ENCODE measurements around the gene GAL3ST1. TPM values are rescaled to one million over a fixed set of nuclear protein-coding genes. Genes with fewer than 3 reads are reported as not detected.

GAL3ST1 gene
- total and polyA plus RNA-seq, 8 donors, result 2.2 to 8.5 (median 4.2) TPM

DNA sequence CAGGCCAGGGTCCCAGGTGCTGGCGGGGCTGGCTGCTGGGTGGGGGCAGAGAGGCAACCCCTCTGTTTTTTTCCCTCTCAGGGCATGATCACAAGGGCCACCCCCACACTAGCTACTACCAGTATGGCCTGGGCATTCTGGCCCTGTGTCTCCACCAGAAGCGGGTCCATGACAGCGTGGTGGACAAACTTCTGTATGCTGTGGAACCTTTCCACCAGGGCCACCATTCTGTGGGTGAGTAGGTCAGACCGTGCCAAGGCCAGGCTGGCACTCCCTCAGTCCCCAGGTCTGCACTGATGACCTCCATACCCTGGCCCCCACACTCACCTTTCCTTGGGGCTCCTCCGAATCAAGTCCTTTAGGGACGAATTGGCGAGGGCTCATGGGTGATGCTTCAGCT lies 39.8 kb upstream of the GAL3ST1 start:
- Histone ChIP-seq H3K9me3 (no peaks in the 10 kb centered on the region), H3K4me1 (no peaks in the 10 kb centered on the region), H3K4me3 (no peak overlapping the region), H3K27me3 (no peaks in the 10 kb centered on the region), H3K27ac (no peak overlapping the region), H3K36me3 (no peaks in the 10 kb centered on the region)
- TF ChIP-seq, protein P1, sequence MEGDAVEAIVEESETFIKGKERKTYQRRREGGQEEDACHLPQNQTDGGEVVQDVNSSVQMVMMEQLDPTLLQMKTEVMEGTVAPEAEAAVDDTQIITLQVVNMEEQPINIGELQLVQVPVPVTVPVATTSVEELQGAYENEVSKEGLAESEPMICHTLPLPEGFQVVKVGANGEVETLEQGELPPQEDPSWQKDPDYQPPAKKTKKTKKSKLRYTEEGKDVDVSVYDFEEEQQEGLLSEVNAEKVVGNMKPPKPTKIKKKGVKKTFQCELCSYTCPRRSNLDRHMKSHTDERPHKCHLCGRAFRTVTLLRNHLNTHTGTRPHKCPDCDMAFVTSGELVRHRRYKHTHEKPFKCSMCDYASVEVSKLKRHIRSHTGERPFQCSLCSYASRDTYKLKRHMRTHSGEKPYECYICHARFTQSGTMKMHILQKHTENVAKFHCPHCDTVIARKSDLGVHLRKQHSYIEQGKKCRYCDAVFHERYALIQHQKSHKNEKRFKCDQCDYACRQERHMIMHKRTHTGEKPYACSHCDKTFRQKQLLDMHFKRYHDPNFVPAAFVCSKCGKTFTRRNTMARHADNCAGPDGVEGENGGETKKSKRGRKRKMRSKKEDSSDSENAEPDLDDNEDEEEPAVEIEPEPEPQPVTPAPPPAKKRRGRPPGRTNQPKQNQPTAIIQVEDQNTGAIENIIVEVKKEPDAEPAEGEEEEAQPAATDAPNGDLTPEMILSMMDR (IDR thresholded peaks at IDR 0.05), result no peak
- ATAC-seq (no peak), DNase-seq (no peak), FAIRE-seq (no peak)
- 88 to 93% methylated on average over 7 of the region's 7 CpGs for WGBS, 2 donors
- intact Hi-C loops (cut with DNase I), result no loop called here

DNA sequence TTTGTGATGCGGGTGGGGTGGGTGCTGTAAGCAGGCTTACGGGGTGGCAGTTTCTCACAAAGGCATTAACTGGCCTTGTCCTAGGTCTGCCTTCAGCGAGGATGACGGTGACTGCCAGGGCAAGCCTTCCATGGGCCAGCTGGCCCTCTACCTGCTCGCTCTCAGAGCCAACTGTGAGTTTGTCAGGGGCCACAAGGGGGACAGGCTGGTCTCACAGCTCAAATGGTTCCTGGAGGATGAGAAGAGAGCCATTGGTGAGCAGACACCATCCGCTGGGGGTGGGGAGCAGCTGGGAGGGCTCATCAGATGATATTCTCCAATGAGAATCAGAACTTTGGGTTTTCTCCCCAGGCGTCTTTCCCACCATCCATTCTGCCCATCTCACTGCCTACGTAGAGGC lies 38.3 kb upstream of the GAL3ST1 start:
- H3K27ac ChIP-seq, result no peak overlapping the region
- FAIRE-seq (no peak), ATAC-seq (no peak), DNase-seq (no peak)
- no peaks in the 10 kb centered on the region for H3K36me3 ChIP-seq
- peaks cover 0 to 5% (median 0%) of the 10 kb centered on the region in 3 donors for H3K4me1 ChIP-seq
- H3K9me3 ChIP-seq, result no peaks in the 10 kb centered on the region
- H3K27me3 ChIP-seq, result no peaks in the 10 kb centered on the region
- 91% methylated on average over 8 of the region's 8 CpGs for WGBS, 2 donors
- TF ChIP-seq, protein P1 (IDR thresholded peaks at IDR 0.05), result no peak
- H3K4me3 ChIP-seq, result no peak overlapping the region
- intact Hi-C loops (cut with DNase I), result no loop called here

DNA sequence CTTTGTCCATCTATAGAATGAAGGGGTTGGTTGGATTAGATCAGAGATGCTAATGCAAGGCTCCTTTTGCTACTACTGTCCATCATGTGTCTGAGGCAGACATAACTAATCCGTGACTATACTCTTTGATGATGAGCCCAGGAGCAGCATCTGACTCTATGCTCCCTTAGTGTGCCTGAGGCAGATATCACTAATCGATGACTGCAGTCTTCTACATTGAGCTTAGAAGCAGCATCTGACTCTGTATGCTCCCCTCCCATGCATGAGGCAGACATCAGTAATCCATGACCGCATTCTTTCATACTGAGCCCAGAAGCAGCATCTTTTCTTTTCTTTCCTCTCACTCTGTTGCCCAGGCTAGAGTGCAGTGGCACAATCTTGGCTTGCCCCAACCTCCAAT lies 36.7 kb upstream of the GAL3ST1 start:
- FAIRE-seq (no peak), ATAC-seq (no peak), DNase-seq (no peak)
- no peaks in the 10 kb centered on the region for H3K36me3 ChIP-seq
- H3K4me1 ChIP-seq, result peaks cover 0 to 10% (median 5%) of the 10 kb centered on the region in 3 donors
- H3K4me3 ChIP-seq, result no peak overlapping the region
- TF ChIP-seq, protein P1 (IDR thresholded peaks at IDR 0.05), result no peak
- no peaks in the 10 kb centered on the region for H3K27me3 ChIP-seq
- H3K9me3 ChIP-seq, result no peaks in the 10 kb centered on the region
- WGBS, 2 donors, result 89 to 93% methylated on average over 3 of the region's 3 CpGs
- H3K27ac ChIP-seq, result no peak overlapping the region
- intact Hi-C loops (cut with DNase I), result no loop called here

DNA sequence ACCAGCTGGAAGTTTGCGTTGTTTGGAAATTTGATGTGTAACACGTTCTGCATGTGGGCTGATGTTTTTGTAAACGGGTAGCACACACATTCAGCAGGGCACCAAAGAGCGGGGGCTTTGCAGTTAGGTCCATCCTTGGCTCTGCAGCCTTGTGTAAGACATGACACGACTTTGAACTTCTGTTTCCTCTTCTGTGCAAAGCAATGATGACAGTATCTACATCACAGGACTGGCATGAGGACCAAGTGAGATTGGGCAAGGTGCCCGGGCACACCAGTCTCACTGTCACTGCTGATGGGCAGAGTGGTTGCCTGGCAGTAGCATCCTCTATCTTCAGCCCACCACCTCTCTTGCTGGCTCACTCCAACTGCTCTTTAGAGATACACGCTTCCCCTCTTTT lies 35.8 kb upstream of the GAL3ST1 start:
- no peaks in the 10 kb centered on the region for H3K36me3 ChIP-seq
- intact Hi-C loops (cut with DNase I), result no loop called here
- H3K27me3 ChIP-seq, result no peaks in the 10 kb centered on the region
- DNase-seq, result no peak
- H3K4me3 ChIP-seq, result no peak overlapping the region
- TF ChIP-seq, protein P1 (IDR thresholded peaks at IDR 0.05), result no peak
- no peaks in the 10 kb centered on the region for H3K9me3 ChIP-seq
- ATAC-seq, result no peak
- no peak for FAIRE-seq
- no peak overlapping the region for H3K27ac ChIP-seq
- 69 to 81% methylated on average over 7 of the region's 7 CpGs for whole genome bisulfite sequencing, 2 donors
- peaks cover 0 to 17% (median 10%) of the 10 kb centered on the region in 3 donors for H3K4me1 ChIP-seq

DNA sequence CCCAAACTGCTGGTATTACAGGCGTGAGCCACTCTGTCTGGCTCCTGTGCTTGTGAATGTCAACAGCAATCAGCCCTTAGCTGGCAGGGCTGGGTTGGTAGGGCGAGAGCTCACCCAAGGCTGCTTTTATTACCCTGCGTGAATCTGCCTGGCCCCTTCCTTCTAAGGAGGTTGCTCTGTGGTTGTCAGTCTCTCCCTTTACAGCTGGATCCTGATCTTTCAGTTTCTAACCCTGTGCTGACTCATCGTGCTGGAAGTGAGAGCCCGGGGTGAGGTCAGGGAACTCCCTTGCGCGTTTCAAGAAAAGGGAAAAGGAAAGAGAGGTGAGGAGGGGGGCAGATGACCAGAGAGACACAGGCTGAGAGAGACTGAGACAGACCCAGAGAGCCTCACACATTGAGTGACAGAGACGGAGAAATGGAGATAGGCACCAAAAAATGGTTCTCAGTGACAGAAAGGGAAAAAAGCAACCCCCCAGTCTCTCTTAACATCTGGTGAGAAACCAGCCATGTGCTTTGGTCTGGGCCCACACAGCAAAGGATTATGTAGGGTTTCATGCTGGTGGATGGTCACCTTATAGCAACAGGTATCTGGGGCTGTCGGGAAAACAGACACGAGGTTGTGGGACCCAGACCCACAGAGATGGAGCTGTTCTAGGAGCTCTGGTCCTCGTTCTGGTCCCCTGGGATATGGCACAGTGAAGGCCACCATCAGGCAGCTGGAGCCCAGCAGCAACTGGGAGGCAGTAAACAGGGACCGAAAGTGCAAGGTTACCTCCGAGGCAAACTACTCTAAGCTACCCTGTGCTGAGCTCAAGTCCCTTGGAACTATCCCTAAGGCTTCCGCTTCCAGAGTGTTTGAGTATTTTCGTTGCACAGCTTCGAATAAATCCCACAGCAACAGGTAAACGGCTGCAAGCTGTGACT lies 35.1 kb upstream of the GAL3ST1 start:
- WGBS, 2 donors, result 69 to 73% methylated on average over 17 of the region's 17 CpGs
- TF ChIP-seq, protein P1 (IDR thresholded peaks at IDR 0.05), result no peak
- H3K9me3 ChIP-seq, result no peaks in the 10 kb centered on the region
- no peaks in the 10 kb centered on the region for H3K27me3 ChIP-seq
- H3K4me3 ChIP-seq, result no peak overlapping the region
- DNase-seq (peak in 1 of 6 donors; percentile 52), FAIRE-seq (no peak), ATAC-seq (peak in 2 of 4 donors; percentile 15 to 49)
- peaks cover 0 to 17% (median 10%) of the 10 kb centered on the region in 3 donors for H3K4me1 ChIP-seq
- intact Hi-C loops (cut with DNase I), result loop anchor here in 1 of 3 donors (10.0 kb wide), 1 partner anchor 165 kb away; no protein-coding TSS in a partner anchor
- peak overlapping the region in 2 of 4 donors; percentile 6 to 30 for H3K27ac ChIP-seq
- no peaks in the 10 kb centered on the region for H3K36me3 ChIP-seq

Data from pancreas (tissue), 10 donors.